Tibial artery (tissue), 4 donors: ENCODE data around the gene SEPTIN5.

Experiments used
- DNase-seq, 2 donors: peaks; one replicate each; pipeline ENCODE4 v3.0.0-alpha.2; 2019
- H3K27ac ChIP-seq, 2 donors: fragments of 200-600 bp; sonication (generic) in 1 of 2; 1 replicate in 1 of 2; 2 replicates in 1 of 2; pipeline ENCODE4 v1.5.1; 2018 to 2019; ENCODE audit warnings: mild to moderate bottlenecking in 1 of 2
- H3K27me3 ChIP-seq, 2 donors: fragments of 200-600 bp; sonication (generic) in 1 of 2; one replicate each; pipeline versions ENCODE4 v1.5.1 to v1.6.0; 2016 to 2019
- H3K36me3 ChIP-seq, 3 donors: fragments of 200-600 bp; sonication (generic) in 2 of 3; one replicate each; pipeline ENCODE4 v1.5.1; 2016 to 2019; ENCODE audit warnings: mild to moderate bottlenecking in 2 of 3
- H3K4me1 ChIP-seq, 4 donors: fragments of 200-600 bp; sonication (generic) in 2 of 4; 1 replicate in 3 of 4; 2 replicates in 1 of 4; pipeline ENCODE4 v1.5.1; 2016 to 2019
- H3K4me3 ChIP-seq, 2 donors: fragments of 200-600 bp; sonication (generic) in 1 of 2; 1 replicate in 1 of 2; 2 replicates in 1 of 2; pipeline ENCODE4 v1.5.1; 2018 to 2019; ENCODE audit warnings: mild to moderate bottlenecking in 2 of 2
- H3K9me3 ChIP-seq, 3 donors: fragments of 200-600 bp; sonication (generic) in 1 of 3; one replicate each; pipeline ENCODE4 v1.5.1; 2016 to 2019
- CTCF ChIP-seq, 2 experiments: fragments of 200-600 bp in 1 of 2; fragments of 450-650 bp in 1 of 2; IDR thresholded peaks; one replicate each; pipeline ENCODE4 v1.5.1; 2017 to 2019; ENCODE audit warnings: antibody characterized with exemption in 2 of 2, mild to moderate bottlenecking in 1 of 2, moderate library complexity in 1 of 2
- intact Hi-C: fragments of 100-400 bp; cut with DNase I; formaldehyde crosslinking; loops from one replicate; pipeline ENCODE4 v1.15.0; 2023; ENCODE audit warnings: low total_unique reads

SEPTIN5 gene

GRCh38 chr22:19714312-19715187 lies at the start of gene SEPTIN5:
TSS of gene SEPTIN5 (plus strand) at chr22:19714503. CDS start at chr22:19714589, 86 bp downstream.
- H3K4me3 ChIP-seq = peak within 1 kb of the TSS; percentile 51 to 75
- intact Hi-C loops = loop anchor here (5.0 to 10.0 kb wide), 3 partner anchors 37 to 420 kb away; partner anchors contain the start of genes CDC45, CLTCL1 and UFD1
- DNase-seq = no peak
- H3K27me3 ChIP-seq = peaks cover 0 to 16% of the 10 kb centered on the region in 2 donors
- TF ChIP-seq CTCF (IDR thresholded peaks at IDR 0.05) = no peak
- peaks cover 0 to 41% (median 33%) of the 10 kb centered on the region in 4 donors for H3K4me1 ChIP-seq
- H3K27ac ChIP-seq = peak within 1 kb of the TSS in 1 of 2 donors; percentile 26
- no peaks in the 10 kb centered on the region for H3K9me3 ChIP-seq
- H3K36me3 ChIP-seq = no peaks in the 10 kb centered on the region

- H3K36me3 ChIP-seq = no peaks in the 10 kb centered on the region
- H3K27me3 ChIP-seq = no peaks in the 10 kb centered on the region
- intact Hi-C loops = no loop called here
- peaks cover 0 to 43% (median 35%) of the 10 kb centered on the region in 4 donors for H3K4me1 ChIP-seq
- no peak for TF ChIP-seq CTCF (IDR thresholded peaks at IDR 0.05)
- H3K4me3 ChIP-seq = no peak overlapping the region
- no peak for DNase-seq
- H3K27ac ChIP-seq = no peak overlapping the region
- H3K9me3 ChIP-seq = no peaks in the 10 kb centered on the region
Measured at GRCh38 chr22:19664951-19665783, 49.1 kb upstream of the SEPTIN5 start.

GRCh38 chr22:19665784-19666672 lies 48.3 kb upstream of the SEPTIN5 start:
- no peak for DNase-seq
- H3K27me3 ChIP-seq = no peaks in the 10 kb centered on the region
- H3K4me3 ChIP-seq = peak overlapping the region in 1 of 2 donors; percentile 20
- H3K9me3 ChIP-seq = no peaks in the 10 kb centered on the region
- H3K36me3 ChIP-seq = no peaks in the 10 kb centered on the region
- peaks cover 0 to 43% (median 35%) of the 10 kb centered on the region in 4 donors for H3K4me1 ChIP-seq
- intact Hi-C loops = no loop called here
- peak overlapping the region; percentile 21 to 36 for H3K27ac ChIP-seq
- TF ChIP-seq CTCF (IDR thresholded peaks at IDR 0.05) = no peak

GRCh38 chr22:19666673-19667593 lies 47.4 kb upstream of the SEPTIN5 start:
- Histone ChIP-seq H3K9me3 (peaks cover 0 to 1% (median 0%) of the 10 kb centered on the region in 3 donors), H3K27ac (peak overlapping the region; percentile 21 to 36), H3K27me3 (no peaks in the 10 kb centered on the region), H3K4me1 (peaks cover 0 to 43% (median 35%) of the 10 kb centered on the region in 4 donors), H3K4me3 (peak overlapping the region in 1 of 2 donors; percentile 20), H3K36me3 (no peaks in the 10 kb centered on the region)
- no peak for DNase-seq
- no peak for TF ChIP-seq CTCF (IDR thresholded peaks at IDR 0.05)
- intact Hi-C loops = no loop called here
